OCI-LY7 (cell line): ENCODE data around the gene MEGF6. TPM values are rescaled to one million over a fixed set of nuclear protein-coding genes. Genes with fewer than 3 reads are reported as not detected.

Experiments used
- BruUV-seq: library from RNA; stranded (reverse); fragments of 400-500 nt; replicated peaks from 2 replicates; lab custom pipeline; 2021; lab: Mats Ljungman, UMichigan
- CTCF ChIA-PET: fragments of 300-600 bp; sonication (Branson Sonifier 250); formaldehyde crosslinking; loops from one replicate; lab custom pipeline; 2022; ENCODE audit warnings: antibody characterized with exemption; ENCODE audit not compliant: unreplicated experiment; lab: Charles Lee
- POLR2A ChIA-PET: fragments of 300-600 bp; sonication (Branson Sonifier 250); formaldehyde crosslinking; loops from one replicate; lab custom pipeline; 2022; ENCODE audit warnings: antibody characterized with exemption; lab: Charles Lee
- DNase-seq: peaks from one replicate; pipeline ENCODE4 v3.0.0-alpha.2; 2015; ENCODE audit warnings: low spot score
- H2AFZ ChIP-seq: fragments of 200-600 bp; sonication (generic), shearing (Covaris generic); 2 replicates; pipeline ENCODE4 v1.6.1; 2014; ENCODE audit warnings: mild to moderate bottlenecking, antibody characterized with exemption, low read length, moderate library complexity
- H3K27ac ChIP-seq: fragments of 200-600 bp; sonication (generic); 2 replicates; pipeline ENCODE4 v1.5.1; 2014; ENCODE audit warnings: mixed run types, low read depth, mild to moderate bottlenecking, moderate library complexity, low read length, inconsistent platforms; ENCODE audit not compliant: poor library complexity, severe bottlenecking
- H3K36me3 ChIP-seq: fragments of 200-600 bp; sonication (generic); 2 replicates; pipeline ENCODE4 v1.6.1; 2014; ENCODE audit warnings: mild to moderate bottlenecking, antibody characterized with exemption, low read length, moderate library complexity, mixed read lengths; ENCODE audit not compliant: insufficient read depth
- H3K4me1 ChIP-seq: fragments of 200-600 bp; sonication (generic); 2 replicates; pipeline ENCODE4 v1.5.1; 2014; ENCODE audit warnings: mild to moderate bottlenecking, low read length; ENCODE audit not compliant: insufficient read depth, poor library complexity, severe bottlenecking
- H3K4me2 ChIP-seq: fragments of 200-600 bp; sonication (generic); 2 replicates; pipeline ENCODE4 v1.6.1; 2014; ENCODE audit warnings: mild to moderate bottlenecking, low read length
- H3K4me3 ChIP-seq: fragments of 200-600 bp; sonication (generic); 2 replicates; pipeline ENCODE4 v1.5.1; 2014; ENCODE audit warnings: mild to moderate bottlenecking, low read depth, low read length; ENCODE audit not compliant: poor library complexity, severe bottlenecking
- H3K79me2 ChIP-seq: fragments of 200-600 bp; sonication (generic); 2 replicates; pipeline ENCODE4 v1.6.1; 2016; ENCODE audit warnings: low read depth, mild to moderate bottlenecking, low read length, moderate library complexity, mixed read lengths; ENCODE audit not compliant: insufficient read depth
- H3K9me2 ChIP-seq: fragments of 200-600 bp; sonication (generic); 2 replicates; pipeline ENCODE4 v1.6.1; 2016; ENCODE audit warnings: mild to moderate bottlenecking, low read length, mixed read lengths; ENCODE audit not compliant: insufficient read depth
- H3K9me3 ChIP-seq: fragments of 200-600 bp; sonication (generic); 2 replicates; pipeline ENCODE4 v1.6.1; 2014; ENCODE audit warnings: mild to moderate bottlenecking, mixed run types, low read length, mixed read lengths
- H4K20me1 ChIP-seq: fragments of 200-600 bp; sonication (generic); 2 replicates; pipeline ENCODE4 v1.6.1; 2014; ENCODE audit warnings: mild to moderate bottlenecking, antibody characterized with exemption, low read length, moderate library complexity, mixed read lengths; ENCODE audit not compliant: insufficient read depth
- EZH2phosphoT487 ChIP-seq: fragments of 200-600 bp; sonication (generic); IDR thresholded peaks from 2 replicates; pipeline ENCODE4 v1.6.1; 2018; ENCODE audit warnings: low read depth, borderline replicate concordance, mild to moderate bottlenecking, mixed run types, antibody characterized with exemption, low read length, moderate library complexity, mixed read lengths
- intact Hi-C: fragments of 100-400 bp; cut with micrococcal nuclease; formaldehyde crosslinking; loops from one replicate; pipeline ENCODE4 v1.10.0; 2022; ENCODE audit not compliant: unreplicated experiment
- total RNA-seq, 2 experiments: library from RNA; depleted of rRNA in 1 of 2; stranded (reverse); fragments of >200 nt in 1 of 2; shearing (Covaris generic) in 1 of 2; gene quantifications; 2 replicates each; pipeline ENCODE4 v1.2.3, GENCODE V29; 2014 to 2022
- TF ChIP-seq, protein P1 (sequence below): fragments of 200-600 bp; sonication (generic); conservative IDR thresholded peaks from 2 replicates; pipeline ENCODE4 v1.5.1; 2014; ENCODE audit warnings: mild to moderate bottlenecking, antibody characterized with exemption, low read length, moderate library complexity, mixed read lengths

The MEGF6 gene
- total RNA-seq, 2 experiments from 2014 or later, result 0.15 to 0.32 TPM

DNA sequence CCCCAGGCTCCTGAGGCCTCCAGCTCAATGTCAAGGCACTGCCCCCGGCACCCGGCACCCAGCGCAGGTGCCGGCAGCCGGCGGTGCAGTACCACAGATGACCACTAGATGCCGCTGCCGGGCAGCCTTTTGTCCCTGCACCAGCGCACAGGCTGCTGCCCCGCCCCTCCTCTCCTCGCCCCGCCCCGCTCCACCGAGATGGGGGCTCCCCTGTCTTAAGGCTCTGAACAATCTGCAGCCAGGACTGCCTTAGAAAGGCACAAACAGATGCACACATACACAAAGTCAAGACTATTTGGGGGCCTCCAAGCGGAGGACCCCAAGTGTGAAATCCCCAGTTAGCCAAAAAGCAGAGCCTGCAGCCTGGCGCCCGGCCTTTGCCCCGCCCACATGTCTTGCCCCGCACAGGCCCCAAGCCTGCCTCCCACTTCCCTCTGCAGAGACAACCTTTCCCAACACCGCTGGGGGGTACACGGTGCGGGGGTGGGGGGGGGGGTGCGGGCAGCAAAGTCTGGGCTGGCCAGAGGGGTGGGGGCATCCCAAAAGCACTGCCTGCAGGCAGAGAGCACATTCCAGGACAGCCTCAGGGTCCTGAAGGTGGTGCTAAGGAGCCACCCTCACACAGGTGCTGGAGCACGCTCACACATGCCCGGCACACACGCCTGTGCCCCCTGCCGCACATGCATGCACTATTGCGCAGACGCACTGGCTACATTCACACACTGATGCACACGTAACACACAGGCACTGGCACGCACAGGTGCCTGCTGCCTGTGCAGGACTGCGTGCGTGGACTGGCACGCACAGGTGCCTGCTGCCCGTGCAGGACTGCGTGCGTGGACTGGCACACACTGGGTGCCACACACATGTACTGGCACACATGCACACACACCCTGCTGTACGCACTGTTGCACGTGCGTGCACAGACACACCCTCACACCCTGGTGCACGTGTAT is 119.7 kb downstream of the MEGF6 start:
- no peak overlapping the region for H3K27ac ChIP-seq
- H3K9me3 ChIP-seq, result no peaks in the 10 kb centered on the region
- peak overlapping the region; percentile 5; the same call in 1 of the 2 replicates for H2AFZ ChIP-seq
- H4K20me1 ChIP-seq, result no peaks in the 10 kb centered on the region
- H3K4me2 ChIP-seq, result peak overlapping the region; percentile 56
- CTCF ChIA-PET, result interaction anchor here (0.8 kb wide), 1 partner anchor 10 kb away, joined by 3 read pairs; no protein-coding TSS in a partner anchor
- no peaks in the 10 kb centered on the region for H3K79me2 ChIP-seq
- no peaks in the 10 kb centered on the region for H3K9me2 ChIP-seq
- peak overlapping the region; percentile 15 for H3K4me3 ChIP-seq
- no peaks in the 10 kb centered on the region for H3K36me3 ChIP-seq
- intact Hi-C loops, result loop anchor here (1.0 to 10.0 kb wide), 3 partner anchors 73 to 233 kb away; no protein-coding TSS in a partner anchor
- H3K4me1 ChIP-seq, result no peaks in the 10 kb centered on the region
- peak; percentile 73 for DNase-seq
- TF ChIP-seq EZH2phosphoT487, result no peak
- TF ChIP-seq, protein P1, sequence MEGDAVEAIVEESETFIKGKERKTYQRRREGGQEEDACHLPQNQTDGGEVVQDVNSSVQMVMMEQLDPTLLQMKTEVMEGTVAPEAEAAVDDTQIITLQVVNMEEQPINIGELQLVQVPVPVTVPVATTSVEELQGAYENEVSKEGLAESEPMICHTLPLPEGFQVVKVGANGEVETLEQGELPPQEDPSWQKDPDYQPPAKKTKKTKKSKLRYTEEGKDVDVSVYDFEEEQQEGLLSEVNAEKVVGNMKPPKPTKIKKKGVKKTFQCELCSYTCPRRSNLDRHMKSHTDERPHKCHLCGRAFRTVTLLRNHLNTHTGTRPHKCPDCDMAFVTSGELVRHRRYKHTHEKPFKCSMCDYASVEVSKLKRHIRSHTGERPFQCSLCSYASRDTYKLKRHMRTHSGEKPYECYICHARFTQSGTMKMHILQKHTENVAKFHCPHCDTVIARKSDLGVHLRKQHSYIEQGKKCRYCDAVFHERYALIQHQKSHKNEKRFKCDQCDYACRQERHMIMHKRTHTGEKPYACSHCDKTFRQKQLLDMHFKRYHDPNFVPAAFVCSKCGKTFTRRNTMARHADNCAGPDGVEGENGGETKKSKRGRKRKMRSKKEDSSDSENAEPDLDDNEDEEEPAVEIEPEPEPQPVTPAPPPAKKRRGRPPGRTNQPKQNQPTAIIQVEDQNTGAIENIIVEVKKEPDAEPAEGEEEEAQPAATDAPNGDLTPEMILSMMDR, result peak; percentile 88
- no TSS peak for BruUV-seq
- POLR2A ChIA-PET, result no interaction called here

DNA sequence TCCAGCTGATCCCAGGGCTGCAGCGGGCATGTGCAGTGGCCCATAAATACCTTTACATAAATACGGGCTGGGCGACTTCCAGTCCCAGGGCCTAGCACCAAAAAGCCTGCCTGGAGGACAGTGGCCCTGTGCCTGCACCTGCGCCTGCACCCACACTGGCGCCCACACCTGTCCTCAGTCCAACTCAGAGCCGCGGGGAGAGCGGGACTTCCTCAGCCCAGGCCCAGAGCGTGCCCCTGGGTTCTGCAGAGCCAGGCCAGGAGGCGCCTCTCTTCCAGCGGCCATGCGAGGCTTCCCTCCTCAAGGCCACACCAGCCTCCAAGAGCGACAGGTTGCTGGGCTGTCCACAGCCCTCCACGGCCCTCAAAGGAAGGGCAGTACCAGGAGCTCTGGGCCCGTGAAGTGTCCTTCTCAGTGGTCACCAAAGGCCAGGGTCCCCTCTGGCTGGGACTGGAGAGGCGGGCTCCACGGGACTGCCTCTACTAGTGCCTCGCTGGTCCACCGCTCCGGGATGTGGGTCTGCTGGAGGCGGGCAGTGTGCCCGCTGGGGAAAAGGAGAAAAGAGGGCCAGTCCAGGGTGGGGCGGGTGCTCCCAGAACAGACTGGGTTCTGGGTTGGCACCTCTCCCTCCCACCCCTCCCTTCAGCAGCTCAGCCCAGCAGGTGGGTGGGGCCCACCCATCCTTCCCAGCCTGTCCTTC is 121.1 kb downstream of the MEGF6 start:
- no peaks in the 10 kb centered on the region for H3K9me2 ChIP-seq
- BruUV-seq, result no TSS peak
- DNase-seq, result no peak
- no peak for TF ChIP-seq EZH2phosphoT487
- TF ChIP-seq, protein P1, result no peak
- H3K27ac ChIP-seq, result no peak overlapping the region
- ChIA-PET POLR2A (interaction anchor here (0.6 kb wide), 1 partner anchor 525 kb away, joined by 4 read pairs; no protein-coding TSS in a partner anchor), CTCF (interaction anchor here (0.6 kb wide), 2 partner anchors 15 to 593 kb away, joined by 3 to 5 read pairs; no protein-coding TSS in a partner anchor)
- no peak overlapping the region for H3K4me3 ChIP-seq
- H3K4me2 ChIP-seq, result no peak overlapping the region
- H3K36me3 ChIP-seq, result no peaks in the 10 kb centered on the region
- no peaks in the 10 kb centered on the region for H3K4me1 ChIP-seq
- no peaks in the 10 kb centered on the region for H3K79me2 ChIP-seq
- H3K9me3 ChIP-seq, result no peaks in the 10 kb centered on the region
- H2AFZ ChIP-seq, result no peak overlapping the region
- no peaks in the 10 kb centered on the region for H4K20me1 ChIP-seq
- intact Hi-C loops, result loop anchor here (2.0 to 10.0 kb wide), 2 partner anchors 75 to 235 kb away; no protein-coding TSS in a partner anchor
